NCI-H2107 (cell line): ENCODE results near the gene MCOLN1.
"Not testable (repeated sequence)": the region's sequence is repeated elsewhere in the genome, so short reads cannot be mapped to it uniquely, and the experiment has no call there.

Experiments used
- DNase-seq: peaks from one replicate; lab custom pipeline; 2025; lab: John Stamatoyannopoulos, UW

Gene MCOLN1

GRCh38 chr19:7575434-7576040 lies 53.1 kb downstream of the MCOLN1 start:
- DNase-seq: no peak

GRCh38 chr19:7577422-7577821 lies 55.0 kb downstream of the MCOLN1 start:
- not testable (repeated sequence) for DNase-seq

GRCh38 chr19:7578127-7578526 lies 55.7 kb downstream of the MCOLN1 start:
- no peak for DNase-seq

DNA sequence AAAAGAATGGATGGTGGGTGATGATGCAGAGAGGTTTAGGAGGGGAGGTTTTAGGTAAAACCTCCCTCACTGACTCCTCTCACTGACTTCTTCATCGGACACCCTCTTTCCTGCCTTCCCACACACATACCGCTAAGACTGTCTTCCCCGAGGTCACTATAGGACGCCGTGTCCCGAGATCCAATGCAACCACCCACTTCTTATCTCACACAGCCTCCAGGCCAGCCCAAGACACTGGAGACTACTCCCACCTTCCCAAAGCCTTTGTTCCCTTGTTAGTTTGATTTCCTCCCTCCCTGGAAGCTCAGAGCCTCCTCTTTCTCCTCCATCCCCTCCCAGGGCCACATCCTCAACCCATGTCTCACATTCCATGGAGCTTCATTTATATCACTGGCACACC lies 56.8 kb downstream of the MCOLN1 start:
- DNase-seq: no peak

DNA sequence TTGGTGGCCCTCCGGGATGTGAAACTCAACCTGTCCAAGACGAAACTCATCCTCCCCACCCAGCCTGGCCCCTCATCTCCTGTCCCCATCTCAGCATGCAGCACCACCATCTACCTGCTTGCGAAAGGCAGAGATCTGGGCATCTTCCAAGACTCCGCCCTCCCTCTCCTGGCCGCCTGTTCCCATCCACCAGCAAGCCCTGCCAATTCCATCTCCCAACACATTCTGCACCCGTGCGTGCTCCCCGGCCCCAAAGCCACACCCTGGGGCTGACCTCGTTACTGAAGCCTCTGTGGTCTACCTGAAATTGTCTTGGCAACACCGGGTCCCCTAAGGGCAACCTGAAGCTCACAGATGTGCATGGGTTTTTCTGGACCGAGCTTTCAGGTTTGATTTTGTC lies 60.0 kb downstream of the MCOLN1 start:
- no peak for DNase-seq
